HepG2 (cell line): Measurements from ENCODE around the gene INF2. TPM values are rescaled to one million over a fixed set of nuclear protein-coding genes. Genes with fewer than 3 reads are reported as not detected.
A peak's percentile ranks its signal among the peaks of the same experiment; 100 is the strongest.

Experiments used
- HDAC1 ChIP-seq: sonication (generic); formaldehyde crosslinking; IDR thresholded peaks from 2 replicates; pipeline ENCODE4 v1.5.1; 2020; ENCODE audit warnings: mild to moderate bottlenecking, missing genetic modification reagents
- KAT7 ChIP-seq: IDR thresholded peaks from 2 replicates; pipeline ENCODE4 v1.6.1; 2018; ENCODE audit warnings: borderline replicate concordance, missing compliant biosample characterization
- RBM39 ChIP-seq: fragments of 200-400 bp; formaldehyde crosslinking; IDR thresholded peaks from one replicate; pipeline ENCODE4 v1.6.1; 2018; ENCODE audit warnings: antibody characterized with exemption, mild to moderate bottlenecking, low read depth, low read length; ENCODE audit not compliant: poor library complexity, severe bottlenecking
- WIZ ChIP-seq: sonication (generic); formaldehyde crosslinking; IDR thresholded peaks from 2 replicates; pipeline ENCODE4 v1.5.1; 2020; ENCODE audit warnings: mild to moderate bottlenecking, missing genetic modification reagents
- ZBTB1 ChIP-seq: sonication (generic); formaldehyde crosslinking; IDR thresholded peaks from 2 replicates; pipeline ENCODE4 v1.4.0; 2020; ENCODE audit warnings: missing genetic modification reagents, borderline replicate concordance
- ZNF20 ChIP-seq: sonication (generic); formaldehyde crosslinking; IDR thresholded peaks from 2 replicates; pipeline ENCODE4 v1.4.0; 2020; ENCODE audit warnings: mild to moderate bottlenecking, moderate library complexity, missing genetic modification reagents
- ZNF326 ChIP-seq: sonication (generic); formaldehyde crosslinking; IDR thresholded peaks from 2 replicates; pipeline ENCODE4 v1.4.0; 2020; ENCODE audit warnings: missing genetic modification reagents, borderline replicate concordance
- polyA plus RNA-seq, 8 experiments: library from polyadenylated mRNA; depleted of rRNA in 3 of 8; stranded (reverse) in 7 of 8; unstranded in 1 of 8; fragments of >200 nt; fragmentation: Illumina TruSeq in 4 of 8; extraction: Trizol in 4 of 8; gene quantifications; 2 replicates each; pipeline versions ENCODE4 v1.2.1 to v1.2.3, GENCODE V29; 2011 to 2016; ENCODE audit warnings: low read depth in 4 of 8, missing spikeins in 1 of 8, mixed read lengths in 1 of 8; ENCODE audit not compliant: insufficient read depth in 1 of 8
- total RNA-seq, 5 experiments: library from RNA; depleted of rRNA; stranded (reverse); fragments of >200 nt; fragmentation: Illumina TruSeq; extraction: Trizol; gene quantifications; 2 replicates each; pipeline ENCODE4 v1.2.3, GENCODE V29; 2016; ENCODE audit warnings: low read depth in 1 of 5
- TF ChIP-seq, protein P1 (sequence below): IDR thresholded peaks from 2 replicates; pipeline ENCODE4 v1.6.1; 2016; ENCODE audit warnings: low read depth, control low read depth
- TF ChIP-seq, protein P2 (sequence below): sonication (generic); formaldehyde crosslinking; IDR thresholded peaks from 2 replicates; pipeline ENCODE4 v1.5.1; 2020; ENCODE audit warnings: mild to moderate bottlenecking, missing genetic modification reagents, moderate library complexity
- TF ChIP-seq, protein P3 (sequence below): sonication (generic); formaldehyde crosslinking; conservative IDR thresholded peaks from 2 replicates; pipeline ENCODE4 v1.4.0; 2020; ENCODE audit warnings: missing genetic modification reagents
- TF ChIP-seq, protein P4 (sequence below): sonication (generic); formaldehyde crosslinking; IDR thresholded peaks from 2 replicates; pipeline ENCODE4 v1.8.0; 2022; ENCODE audit warnings: mild to moderate bottlenecking, missing genetic modification reagents
- TF ChIP-seq, protein P5 (sequence below): sonication (generic); formaldehyde crosslinking; IDR thresholded peaks from 2 replicates; pipeline ENCODE4 v1.5.0; 2020; ENCODE audit warnings: mild to moderate bottlenecking, missing genetic modification reagents, borderline replicate concordance
- TF ChIP-seq, protein P6 (sequence below): sonication (generic); formaldehyde crosslinking; conservative IDR thresholded peaks from 2 replicates; pipeline ENCODE4 v1.8.0; 2022; ENCODE audit warnings: low read depth, missing genetic modification reagents

The INF2 gene
- total and polyA plus RNA-seq, 2 of the 13 experiments (the other 11 are each of a cell fraction or from before 2014, with no cell fraction given), result 16.4 to 26.4 TPM

DNA sequence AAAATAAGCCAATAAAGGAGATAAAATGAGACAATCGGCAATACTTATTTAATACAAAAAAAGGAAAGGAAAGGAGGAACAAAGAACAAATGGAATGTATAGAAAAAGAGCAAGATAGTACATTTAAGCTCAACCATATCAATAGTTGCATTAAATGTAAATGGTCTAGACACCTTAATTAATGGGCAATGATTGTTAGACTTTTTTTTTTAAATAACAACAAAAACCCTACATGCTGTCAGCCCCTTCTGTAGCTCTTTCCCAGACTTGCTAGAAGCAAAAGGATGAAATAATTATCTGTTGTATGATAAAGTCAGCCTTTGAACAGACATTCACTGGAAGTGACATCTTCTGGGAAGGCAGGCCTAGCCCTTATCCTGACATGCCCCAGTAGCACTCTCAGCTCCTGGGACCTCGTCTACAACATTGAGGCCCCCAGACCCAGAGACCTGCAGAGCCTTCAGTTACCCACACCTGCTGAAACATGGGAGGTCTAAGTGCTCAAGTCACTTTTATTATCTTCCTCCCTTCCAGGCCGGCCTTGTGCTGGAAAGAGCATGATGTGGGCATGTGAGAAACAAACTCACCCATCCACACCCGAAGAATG lies 76.9 kb downstream of the INF2 start (continued):
- TF ChIP-seq, protein P1, sequence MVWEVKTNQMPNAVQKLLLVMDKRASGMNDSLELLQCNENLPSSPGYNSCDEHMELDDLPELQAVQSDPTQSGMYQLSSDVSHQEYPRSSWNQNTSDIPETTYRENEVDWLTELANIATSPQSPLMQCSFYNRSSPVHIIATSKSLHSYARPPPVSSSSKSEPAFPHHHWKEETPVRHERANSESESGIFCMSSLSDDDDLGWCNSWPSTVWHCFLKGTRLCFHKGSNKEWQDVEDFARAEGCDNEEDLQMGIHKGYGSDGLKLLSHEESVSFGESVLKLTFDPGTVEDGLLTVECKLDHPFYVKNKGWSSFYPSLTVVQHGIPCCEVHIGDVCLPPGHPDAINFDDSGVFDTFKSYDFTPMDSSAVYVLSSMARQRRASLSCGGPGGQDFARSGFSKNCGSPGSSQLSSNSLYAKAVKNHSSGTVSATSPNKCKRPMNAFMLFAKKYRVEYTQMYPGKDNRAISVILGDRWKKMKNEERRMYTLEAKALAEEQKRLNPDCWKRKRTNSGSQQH, result no peak
- TF ChIP-seq, protein P2, sequence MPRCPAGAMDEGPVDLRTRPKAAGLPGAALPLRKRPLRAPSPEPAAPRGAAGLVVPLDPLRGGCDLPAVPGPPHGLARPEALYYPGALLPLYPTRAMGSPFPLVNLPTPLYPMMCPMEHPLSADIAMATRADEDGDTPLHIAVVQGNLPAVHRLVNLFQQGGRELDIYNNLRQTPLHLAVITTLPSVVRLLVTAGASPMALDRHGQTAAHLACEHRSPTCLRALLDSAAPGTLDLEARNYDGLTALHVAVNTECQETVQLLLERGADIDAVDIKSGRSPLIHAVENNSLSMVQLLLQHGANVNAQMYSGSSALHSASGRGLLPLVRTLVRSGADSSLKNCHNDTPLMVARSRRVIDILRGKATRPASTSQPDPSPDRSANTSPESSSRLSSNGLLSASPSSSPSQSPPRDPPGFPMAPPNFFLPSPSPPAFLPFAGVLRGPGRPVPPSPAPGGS (CRISPR knock-in tag), result no peak
- no peak for TF ChIP-seq RBM39
- no peak for TF ChIP-seq WIZ (CRISPR knock-in tag)
- TF ChIP-seq HDAC1, result peak; percentile 25; the same call in 1 of the 2 replicates
- TF ChIP-seq ZNF326 (CRISPR knock-in tag), result no peak
- no peak for TF ChIP-seq ZBTB1 (CRISPR knock-in tag)
- TF ChIP-seq, protein P3, sequence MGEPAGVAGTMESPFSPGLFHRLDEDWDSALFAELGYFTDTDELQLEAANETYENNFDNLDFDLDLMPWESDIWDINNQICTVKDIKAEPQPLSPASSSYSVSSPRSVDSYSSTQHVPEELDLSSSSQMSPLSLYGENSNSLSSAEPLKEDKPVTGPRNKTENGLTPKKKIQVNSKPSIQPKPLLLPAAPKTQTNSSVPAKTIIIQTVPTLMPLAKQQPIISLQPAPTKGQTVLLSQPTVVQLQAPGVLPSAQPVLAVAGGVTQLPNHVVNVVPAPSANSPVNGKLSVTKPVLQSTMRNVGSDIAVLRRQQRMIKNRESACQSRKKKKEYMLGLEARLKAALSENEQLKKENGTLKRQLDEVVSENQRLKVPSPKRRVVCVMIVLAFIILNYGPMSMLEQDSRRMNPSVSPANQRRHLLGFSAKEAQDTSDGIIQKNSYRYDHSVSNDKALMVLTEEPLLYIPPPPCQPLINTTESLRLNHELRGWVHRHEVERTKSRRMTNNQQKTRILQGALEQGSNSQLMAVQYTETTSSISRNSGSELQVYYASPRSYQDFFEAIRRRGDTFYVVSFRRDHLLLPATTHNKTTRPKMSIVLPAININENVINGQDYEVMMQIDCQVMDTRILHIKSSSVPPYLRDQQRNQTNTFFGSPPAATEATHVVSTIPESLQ (CRISPR knock-in tag), result no peak
- TF ChIP-seq, protein P4, sequence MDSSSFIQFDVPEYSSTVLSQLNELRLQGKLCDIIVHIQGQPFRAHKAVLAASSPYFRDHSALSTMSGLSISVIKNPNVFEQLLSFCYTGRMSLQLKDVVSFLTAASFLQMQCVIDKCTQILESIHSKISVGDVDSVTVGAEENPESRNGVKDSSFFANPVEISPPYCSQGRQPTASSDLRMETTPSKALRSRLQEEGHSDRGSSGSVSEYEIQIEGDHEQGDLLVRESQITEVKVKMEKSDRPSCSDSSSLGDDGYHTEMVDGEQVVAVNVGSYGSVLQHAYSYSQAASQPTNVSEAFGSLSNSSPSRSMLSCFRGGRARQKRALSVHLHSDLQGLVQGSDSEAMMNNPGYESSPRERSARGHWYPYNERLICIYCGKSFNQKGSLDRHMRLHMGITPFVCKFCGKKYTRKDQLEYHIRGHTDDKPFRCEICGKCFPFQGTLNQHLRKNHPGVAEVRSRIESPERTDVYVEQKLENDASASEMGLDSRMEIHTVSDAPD (CRISPR knock-in tag), result no peak
- TF ChIP-seq ZNF20 (CRISPR knock-in tag), result 0 out of 2 replicates have a peak, but pooled peaks have one; percentile 42
- peak; percentile 50; the same call in 1 of the 2 replicates for TF ChIP-seq KAT7 (CRISPR knock-in tag)
- TF ChIP-seq, protein P5, sequence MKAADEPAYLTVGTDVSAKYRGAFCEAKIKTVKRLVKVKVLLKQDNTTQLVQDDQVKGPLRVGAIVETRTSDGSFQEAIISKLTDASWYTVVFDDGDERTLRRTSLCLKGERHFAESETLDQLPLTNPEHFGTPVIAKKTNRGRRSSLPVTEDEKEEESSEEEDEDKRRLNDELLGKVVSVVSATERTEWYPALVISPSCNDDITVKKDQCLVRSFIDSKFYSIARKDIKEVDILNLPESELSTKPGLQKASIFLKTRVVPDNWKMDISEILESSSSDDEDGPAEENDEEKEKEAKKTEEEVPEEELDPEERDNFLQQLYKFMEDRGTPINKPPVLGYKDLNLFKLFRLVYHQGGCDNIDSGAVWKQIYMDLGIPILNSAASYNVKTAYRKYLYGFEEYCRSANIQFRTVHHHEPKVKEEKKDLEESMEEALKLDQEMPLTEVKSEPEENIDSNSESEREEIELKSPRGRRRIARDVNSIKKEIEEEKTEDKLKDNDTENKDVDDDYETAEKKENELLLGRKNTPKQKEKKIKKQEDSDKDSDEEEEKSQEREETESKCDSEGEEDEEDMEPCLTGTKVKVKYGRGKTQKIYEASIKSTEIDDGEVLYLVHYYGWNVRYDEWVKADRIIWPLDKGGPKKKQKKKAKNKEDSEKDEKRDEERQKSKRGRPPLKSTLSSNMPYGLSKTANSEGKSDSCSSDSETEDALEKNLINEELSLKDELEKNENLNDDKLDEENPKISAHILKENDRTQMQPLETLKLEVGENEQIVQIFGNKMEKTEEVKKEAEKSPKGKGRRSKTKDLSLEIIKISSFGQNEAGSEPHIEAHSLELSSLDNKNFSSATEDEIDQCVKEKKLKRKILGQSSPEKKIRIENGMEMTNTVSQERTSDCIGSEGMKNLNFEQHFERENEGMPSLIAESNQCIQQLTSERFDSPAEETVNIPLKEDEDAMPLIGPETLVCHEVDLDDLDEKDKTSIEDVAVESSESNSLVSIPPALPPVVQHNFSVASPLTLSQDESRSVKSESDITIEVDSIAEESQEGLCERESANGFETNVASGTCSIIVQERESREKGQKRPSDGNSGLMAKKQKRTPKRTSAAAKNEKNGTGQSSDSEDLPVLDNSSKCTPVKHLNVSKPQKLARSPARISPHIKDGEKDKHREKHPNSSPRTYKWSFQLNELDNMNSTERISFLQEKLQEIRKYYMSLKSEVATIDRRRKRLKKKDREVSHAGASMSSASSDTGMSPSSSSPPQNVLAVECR (CRISPR knock-in tag), result no peak
- TF ChIP-seq, protein P6, sequence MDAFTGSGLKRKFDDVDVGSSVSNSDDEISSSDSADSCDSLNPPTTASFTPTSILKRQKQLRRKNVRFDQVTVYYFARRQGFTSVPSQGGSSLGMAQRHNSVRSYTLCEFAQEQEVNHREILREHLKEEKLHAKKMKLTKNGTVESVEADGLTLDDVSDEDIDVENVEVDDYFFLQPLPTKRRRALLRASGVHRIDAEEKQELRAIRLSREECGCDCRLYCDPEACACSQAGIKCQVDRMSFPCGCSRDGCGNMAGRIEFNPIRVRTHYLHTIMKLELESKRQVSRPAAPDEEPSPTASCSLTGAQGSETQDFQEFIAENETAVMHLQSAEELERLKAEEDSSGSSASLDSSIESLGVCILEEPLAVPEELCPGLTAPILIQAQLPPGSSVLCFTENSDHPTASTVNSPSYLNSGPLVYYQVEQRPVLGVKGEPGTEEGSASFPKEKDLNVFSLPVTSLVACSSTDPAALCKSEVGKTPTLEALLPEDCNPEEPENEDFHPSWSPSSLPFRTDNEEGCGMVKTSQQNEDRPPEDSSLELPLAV (CRISPR knock-in tag), result no peak
